Bronchial epithelial cell (primary cell): ENCODE measurements around the gene ARF6. TPM values are rescaled to one million over a fixed set of nuclear protein-coding genes. Genes with fewer than 3 reads are reported as not detected.
"Not testable (repeated sequence)": the region's sequence is repeated elsewhere in the genome, so short reads cannot be mapped to it uniquely, and the experiment has no call there.

Experiments
- DNase-seq: peaks from one replicate; pipeline ENCODE4 v3.0.0-alpha.2; 2010; ENCODE audit warnings: low read depth
- FAIRE-seq: peaks from 2 replicates; lab custom pipeline; 2011; peaks lifted over from hg19 to GRCh38; lab: Jason Lieb, UNC
- H3K27me3 ChIP-seq: 2 replicates; pipeline ENCODE4 v1.5.1; 2011; ENCODE audit warnings: low read length; ENCODE audit not compliant: control insufficient read depth, insufficient read depth
- H3K36me3 ChIP-seq: 2 replicates; pipeline ENCODE4 v1.5.1; 2011; ENCODE audit warnings: low read length; ENCODE audit not compliant: control insufficient read depth, insufficient read depth
- H3K4me3 ChIP-seq: 2 replicates; pipeline ENCODE4 v1.5.1; 2011; ENCODE audit warnings: mild to moderate bottlenecking, low read depth, low read length, control low read depth
- CTCF ChIP-seq: IDR thresholded peaks from 2 replicates; pipeline ENCODE4 v1.5.1; 2011; ENCODE audit warnings: mild to moderate bottlenecking, moderate library complexity, low read length, control low read depth, inconsistent platforms; ENCODE audit not compliant: insufficient read depth, severe bottlenecking
- total RNA-seq: library from RNA; depleted of rRNA; stranded (reverse); fragments of >200 nt; gene quantifications from 2 replicates; pipeline ENCODE4 v1.2.1, GENCODE V29; 2014

The ARF6 gene
- total RNA-seq, 1 donor from 2014 or later, result 83.2 TPM

- no peak for FAIRE-seq
- TF ChIP-seq CTCF, result no peak
- Histone ChIP-seq H3K27me3 (no peaks in the 10 kb centered on the region), H3K36me3 (peaks cover 3% of the 10 kb centered on the region), H3K4me3 (peak overlapping the region; percentile 12)
- DNase-seq, result peak; percentile 44
Measured at GRCh38 chr14:49897965-49898364, 5.1 kb downstream of the ARF6 start.

- H3K27me3 ChIP-seq, result no peaks in the 10 kb centered on the region
- no peak for TF ChIP-seq CTCF
- no peak for FAIRE-seq
- H3K36me3 ChIP-seq, result peaks cover 3% of the 10 kb centered on the region
- DNase-seq, result no peak
- H3K4me3 ChIP-seq, result no peak overlapping the region
Measured at GRCh38 chr14:49898485-49898884, 5.6 kb downstream of the ARF6 start.

GRCh38 chr14:49900973-49901372, 8.1 kb downstream of the ARF6 start:
- DNase-seq, result no peak
- H3K4me3 ChIP-seq, result no peak overlapping the region
- H3K27me3 ChIP-seq, result no peaks in the 10 kb centered on the region
- FAIRE-seq, result no peak
- no peak for TF ChIP-seq CTCF
- no peaks in the 10 kb centered on the region for H3K36me3 ChIP-seq

GRCh38 chr14:49902679-49903246, 9.9 kb downstream of the ARF6 start:
- DNase-seq, H3K4me3 ChIP-seq, FAIRE-seq, H3K27me3 ChIP-seq, H3K36me3 ChIP-seq: not testable (repeated sequence)

GRCh38 chr14:49904270-49904669, 11.4 kb downstream of the ARF6 start:
- TF ChIP-seq CTCF, result no peak
- no peak for FAIRE-seq
- Histone ChIP-seq H3K27me3 (no peaks in the 10 kb centered on the region), H3K4me3 (no peak overlapping the region), H3K36me3 (no peaks in the 10 kb centered on the region)
- no peak for DNase-seq

GRCh38 chr14:49905989-49906388, 13.1 kb downstream of the ARF6 start:
- no peak for DNase-seq
- no peak for FAIRE-seq
- Histone ChIP-seq H3K4me3 (no peak overlapping the region), H3K36me3 (no peaks in the 10 kb centered on the region), H3K27me3 (no peaks in the 10 kb centered on the region)
- TF ChIP-seq CTCF, result no peak
